Upper lobe of right lung (tissue), 1 donor: ENCODE data around the gene GPC3. TPM values are rescaled to one million over a fixed set of nuclear protein-coding genes. Genes with fewer than 3 reads are reported as not detected.

Source experiments
- ATAC-seq: fragments of 200-7000 bp; cut with Tn5 transposase; one replicate; pipeline ENCODE4 v1.9.1; 2020; ENCODE audit warnings: mild to moderate bottlenecking, moderate library complexity
- DNase-seq: peaks from one replicate; pipeline ENCODE4 v3.0.0-alpha.2; 2020
- H3K27ac ChIP-seq: fragments of 200-600 bp; one replicate; pipeline ENCODE4 v1.8.0; 2022
- H3K27me3 ChIP-seq: fragments of 200-600 bp; one replicate; pipeline ENCODE4 v1.8.0; 2022; ENCODE audit warnings: mild to moderate bottlenecking
- H3K36me3 ChIP-seq: fragments of 200-600 bp; one replicate; pipeline ENCODE4 v1.8.0; 2022
- H3K4me1 ChIP-seq: fragments of 200-600 bp; one replicate; pipeline ENCODE4 v1.8.0; 2022
- H3K4me3 ChIP-seq: fragments of 200-600 bp; one replicate; pipeline ENCODE4 v1.8.0; 2022; ENCODE audit warnings: mild to moderate bottlenecking
- H3K9me3 ChIP-seq: fragments of 200-600 bp; one replicate; pipeline ENCODE4 v1.8.0; 2022
- intact Hi-C: fragments of 100-400 bp; cut with DNase I; formaldehyde crosslinking; loops from one replicate; pipeline ENCODE4 v1.11.0; 2022
- total RNA-seq: library from RNA; stranded (reverse); fragmentation: NEBNext Ultra II Directional; extraction: Animal tissue kit (Norgen Biotek cat#: 25700); gene quantifications from one replicate; pipeline ENCODE4 v1.2.1, GENCODE V29; 2021
- TF ChIP-seq, protein P1 (sequence below): fragments of 200-600 bp; IDR thresholded peaks from one replicate; pipeline ENCODE4 v1.8.0; 2022; ENCODE audit warnings: antibody characterized with exemption
- donor health status: DM: no; HTN: yes; CAD: no; lungs with severe emphysema.

GPC3 gene
- total RNA-seq, 1 donor from 2014 or later = 67.7 TPM

DNA sequence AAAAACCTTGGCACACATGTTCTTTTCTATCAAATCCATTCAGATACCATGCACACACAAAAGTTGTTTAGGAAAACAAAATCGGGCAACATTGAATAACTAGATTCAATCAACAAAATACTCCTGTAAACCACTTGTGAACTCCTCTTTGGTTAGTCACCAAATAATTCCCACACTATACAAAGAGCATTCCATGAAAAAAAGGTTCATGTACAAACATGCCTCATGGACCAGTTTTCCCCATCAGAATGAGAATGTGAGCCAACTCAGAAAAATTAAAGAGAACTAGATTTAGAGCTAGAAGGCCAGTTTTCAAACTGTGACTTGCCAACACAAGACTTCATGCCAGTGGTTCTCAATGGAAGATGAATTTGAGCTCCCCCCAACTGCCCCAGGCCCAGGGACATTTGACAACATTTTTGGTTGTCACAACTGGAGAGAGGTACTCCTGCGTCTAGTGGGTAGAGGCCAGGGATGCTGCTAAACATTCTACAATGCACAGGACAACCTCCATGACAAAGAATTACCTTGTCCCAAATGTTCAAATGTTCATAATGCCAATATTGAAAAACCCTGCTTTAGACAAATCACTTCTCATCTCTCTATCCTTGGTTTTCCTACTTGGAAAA is 55.4 kb downstream of the GPC3 start:
- H3K4me3 ChIP-seq = no peak overlapping the region
- no peak for DNase-seq
- intact Hi-C loops = no loop called here
- H3K36me3 ChIP-seq = no peaks in the 10 kb centered on the region
- TF ChIP-seq, protein P1, sequence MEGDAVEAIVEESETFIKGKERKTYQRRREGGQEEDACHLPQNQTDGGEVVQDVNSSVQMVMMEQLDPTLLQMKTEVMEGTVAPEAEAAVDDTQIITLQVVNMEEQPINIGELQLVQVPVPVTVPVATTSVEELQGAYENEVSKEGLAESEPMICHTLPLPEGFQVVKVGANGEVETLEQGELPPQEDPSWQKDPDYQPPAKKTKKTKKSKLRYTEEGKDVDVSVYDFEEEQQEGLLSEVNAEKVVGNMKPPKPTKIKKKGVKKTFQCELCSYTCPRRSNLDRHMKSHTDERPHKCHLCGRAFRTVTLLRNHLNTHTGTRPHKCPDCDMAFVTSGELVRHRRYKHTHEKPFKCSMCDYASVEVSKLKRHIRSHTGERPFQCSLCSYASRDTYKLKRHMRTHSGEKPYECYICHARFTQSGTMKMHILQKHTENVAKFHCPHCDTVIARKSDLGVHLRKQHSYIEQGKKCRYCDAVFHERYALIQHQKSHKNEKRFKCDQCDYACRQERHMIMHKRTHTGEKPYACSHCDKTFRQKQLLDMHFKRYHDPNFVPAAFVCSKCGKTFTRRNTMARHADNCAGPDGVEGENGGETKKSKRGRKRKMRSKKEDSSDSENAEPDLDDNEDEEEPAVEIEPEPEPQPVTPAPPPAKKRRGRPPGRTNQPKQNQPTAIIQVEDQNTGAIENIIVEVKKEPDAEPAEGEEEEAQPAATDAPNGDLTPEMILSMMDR = no peak
- H3K4me1 ChIP-seq = no peaks in the 10 kb centered on the region
- no peaks in the 10 kb centered on the region for H3K9me3 ChIP-seq
- H3K27me3 ChIP-seq = no peaks in the 10 kb centered on the region
- H3K27ac ChIP-seq = no peak overlapping the region
- ATAC-seq = no peak

DNA sequence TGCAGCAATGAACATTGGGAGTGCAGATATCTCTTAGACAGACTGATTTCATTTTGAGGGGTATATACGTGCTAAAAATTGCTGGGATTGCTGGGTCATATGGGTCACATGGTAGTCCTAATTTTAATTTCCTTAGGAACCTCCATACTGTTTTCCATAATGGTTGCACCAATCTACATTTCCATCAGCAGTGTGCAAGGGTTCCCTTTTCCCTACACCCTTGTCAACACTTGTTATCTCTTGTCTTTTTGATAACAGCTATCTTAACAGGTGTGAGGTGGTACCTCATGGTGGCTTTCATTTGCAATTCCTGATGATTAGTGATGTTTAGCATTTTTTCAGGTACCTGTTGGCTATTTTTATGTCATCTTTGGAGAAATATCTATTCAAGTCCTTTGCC is 57.0 kb downstream of the GPC3 start:
- DNase-seq (no peak), ATAC-seq (no peak)
- intact Hi-C loops = no loop called here
- Histone ChIP-seq H3K4me1 (no peaks in the 10 kb centered on the region), H3K27ac (no peak overlapping the region), H3K27me3 (no peaks in the 10 kb centered on the region), H3K36me3 (no peaks in the 10 kb centered on the region), H3K9me3 (no peaks in the 10 kb centered on the region), H3K4me3 (no peak overlapping the region)
- TF ChIP-seq, protein P1 = no peak

DNA sequence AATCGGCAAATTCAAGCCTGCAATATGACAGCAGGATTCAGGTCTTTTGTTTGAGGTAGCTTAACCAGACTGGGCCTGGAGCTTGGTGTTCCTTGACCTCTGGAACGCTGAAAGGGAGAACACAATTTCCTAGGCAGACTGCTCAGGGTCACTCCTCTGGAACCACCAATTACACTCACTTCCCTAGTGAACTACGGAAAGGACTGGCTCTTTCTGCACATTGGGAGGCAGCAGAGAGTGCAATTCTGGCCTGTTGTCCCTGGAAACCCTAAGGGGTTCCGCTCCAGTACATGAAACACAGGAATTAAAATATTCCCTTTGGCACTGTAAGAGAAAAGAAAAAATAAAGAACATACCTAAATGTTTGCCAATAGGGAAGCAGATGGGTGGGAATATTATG is 58.6 kb downstream of the GPC3 start:
- intact Hi-C loops = no loop called here
- Histone ChIP-seq H3K27me3 (no peaks in the 10 kb centered on the region), H3K4me3 (no peak overlapping the region), H3K4me1 (no peaks in the 10 kb centered on the region), H3K36me3 (no peaks in the 10 kb centered on the region), H3K27ac (no peak overlapping the region), H3K9me3 (no peaks in the 10 kb centered on the region)
- ATAC-seq (no peak), DNase-seq (no peak)
- TF ChIP-seq, protein P1 = no peak

DNA sequence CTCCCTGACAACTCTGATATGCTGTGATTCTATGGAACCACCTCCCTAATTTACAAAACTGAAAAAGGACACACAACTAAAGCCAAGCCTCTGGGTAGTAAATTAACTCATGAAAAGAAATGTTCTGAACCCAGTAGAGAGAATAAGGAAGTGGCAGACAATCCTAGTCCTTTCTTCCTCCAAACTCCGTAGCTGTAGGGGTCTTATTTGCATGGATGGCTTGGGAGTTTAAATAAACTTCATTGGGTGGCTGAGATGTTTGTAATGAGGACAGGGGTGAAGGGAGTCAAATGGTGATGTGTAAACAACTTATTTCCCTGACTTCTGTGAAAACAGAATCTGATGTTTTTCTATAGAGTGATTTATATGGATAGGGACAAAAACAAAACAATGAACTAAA is 59.3 kb downstream of the GPC3 start:
- DNase-seq (no peak), ATAC-seq (no peak)
- H3K36me3 ChIP-seq = no peaks in the 10 kb centered on the region
- H3K9me3 ChIP-seq = no peaks in the 10 kb centered on the region
- intact Hi-C loops = no loop called here
- H3K4me3 ChIP-seq = no peak overlapping the region
- no peaks in the 10 kb centered on the region for H3K27me3 ChIP-seq
- TF ChIP-seq, protein P1 = no peak
- no peaks in the 10 kb centered on the region for H3K4me1 ChIP-seq
- no peak overlapping the region for H3K27ac ChIP-seq

DNA sequence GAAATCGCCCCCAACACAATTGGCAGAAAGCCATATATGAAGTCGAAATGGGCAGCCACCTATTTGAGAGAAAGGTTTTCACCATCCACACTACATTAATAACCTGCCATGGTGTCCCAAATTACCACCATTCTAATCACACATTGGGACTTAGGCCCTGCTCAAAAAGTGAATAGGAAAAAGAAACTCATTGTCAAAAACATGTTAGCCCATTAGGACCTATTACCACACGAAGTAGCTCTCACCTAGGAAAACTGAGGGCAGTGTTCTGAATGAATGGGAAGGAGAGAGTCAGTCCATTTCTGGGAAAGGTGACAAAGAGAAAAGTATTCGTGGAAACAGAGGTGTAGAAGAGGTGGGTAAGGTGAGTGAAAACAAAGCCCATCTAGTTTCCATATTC is 60.8 kb downstream of the GPC3 start:
- intact Hi-C loops = no loop called here
- H3K4me1 ChIP-seq = no peaks in the 10 kb centered on the region
- H3K9me3 ChIP-seq = no peaks in the 10 kb centered on the region
- DNase-seq (no peak), ATAC-seq (no peak)
- TF ChIP-seq, protein P1 = no peak
- no peak overlapping the region for H3K4me3 ChIP-seq
- no peaks in the 10 kb centered on the region for H3K36me3 ChIP-seq
- no peak overlapping the region for H3K27ac ChIP-seq
- no peaks in the 10 kb centered on the region for H3K27me3 ChIP-seq

DNA sequence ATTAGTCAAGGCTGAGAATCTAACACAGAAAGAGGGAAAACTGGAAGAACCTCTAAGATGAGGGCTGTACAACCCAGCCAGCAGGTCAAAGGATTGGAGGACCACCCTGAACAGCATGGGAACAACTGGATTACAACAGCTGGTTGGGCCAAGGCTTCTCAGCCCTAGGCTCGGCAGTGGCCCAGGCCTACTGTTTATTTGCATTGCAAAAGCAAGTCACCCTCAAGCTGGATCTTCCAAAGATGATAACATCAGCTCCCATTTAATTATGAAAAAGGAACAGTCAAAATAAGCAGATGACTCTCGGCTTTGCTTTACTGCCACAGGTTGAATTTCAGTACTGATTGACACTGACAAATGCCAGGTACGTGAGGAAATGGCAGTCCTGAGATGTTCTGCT is 61.8 kb downstream of the GPC3 start:
- Histone ChIP-seq H3K27me3 (no peaks in the 10 kb centered on the region), H3K4me1 (no peaks in the 10 kb centered on the region), H3K36me3 (no peaks in the 10 kb centered on the region), H3K4me3 (no peak overlapping the region), H3K9me3 (no peaks in the 10 kb centered on the region), H3K27ac (no peak overlapping the region)
- TF ChIP-seq, protein P1 = no peak
- ATAC-seq (no peak), DNase-seq (no peak)
- intact Hi-C loops = no loop called here
